OCI-LY3 (cell line): ENCODE measurements around the gene FAM177B.

ENCODE experiments used
- H2AFZ ChIP-seq: fragments of 200-600, 300-600 bp; shearing (Covaris generic); 2 replicates; pipeline ENCODE4 v1.6.0; 2014; ENCODE audit warnings: antibody characterized with exemption, low read depth, low read length
- H3K27ac ChIP-seq: fragments of 200-600, 300-600 bp; sonication (generic); 2 replicates; pipeline ENCODE4 v1.5.1; 2014; ENCODE audit warnings: mild to moderate bottlenecking, low read length, moderate library complexity, mixed read lengths
- H3K27me3 ChIP-seq: fragments of 200-600, 300-600 bp; sonication (generic); 2 replicates; pipeline ENCODE4 v1.6.1; 2014; ENCODE audit warnings: low read depth, low read length, mixed read lengths
- H3K36me3 ChIP-seq: fragments of 200-600, 300-600 bp; sonication (generic); replicated peaks from 2 replicates; pipeline ENCODE3; 2014; ENCODE audit warnings: low read depth, low read length, mixed read lengths
- H3K4me1 ChIP-seq: fragments of 300-600, 200-600 bp; sonication (generic); 2 replicates; pipeline ENCODE4 v1.6.1; 2014; ENCODE audit warnings: low read length, mixed read lengths
- H3K4me2 ChIP-seq: fragments of 200-600, 300-600 bp; sonication (generic); 2 replicates; pipeline ENCODE4 v1.6.1; 2014; ENCODE audit warnings: low read length, mixed read lengths
- H3K4me3 ChIP-seq: fragments of 300-600, 200-600 bp; sonication (generic); 2 replicates; pipeline ENCODE4 v1.5.1; 2014; ENCODE audit warnings: antibody characterized with exemption, mild to moderate bottlenecking, low read length, moderate library complexity
- H3K79me2 ChIP-seq: fragments of 300-600, 200-600 bp; shearing (Covaris generic); 2 replicates; pipeline ENCODE4 v1.6.1; 2014; ENCODE audit warnings: mild to moderate bottlenecking, low read length, mixed read lengths
- H3K9ac ChIP-seq: fragments of 300-600, 200-600 bp; shearing (Covaris generic); 2 replicates; pipeline ENCODE4 v1.6.0; 2014; ENCODE audit warnings: mild to moderate bottlenecking, low read length, moderate library complexity
- H3K9me3 ChIP-seq: fragments of 200-600, 300-600 bp; shearing (Covaris generic); 2 replicates; pipeline ENCODE4 v1.6.1; 2014; ENCODE audit warnings: low read length, mixed read lengths; ENCODE audit not compliant: insufficient read depth
- H4K20me1 ChIP-seq: fragments of 200-600, 300-600 bp; sonication (generic); 2 replicates; pipeline ENCODE4 v1.6.1; 2016; ENCODE audit warnings: low read length, mixed read lengths; ENCODE audit not compliant: insufficient read depth
- CTCF ChIP-seq: fragments of 200-600, 300-600 bp; sonication (generic); IDR thresholded peaks from 2 replicates; pipeline ENCODE4 v1.5.1; 2014; ENCODE audit warnings: antibody characterized with exemption, low read length, low read depth
- EZH2phosphoT487 ChIP-seq: fragments of 200-600 bp; shearing (Covaris generic); IDR thresholded peaks from 2 replicates; pipeline ENCODE4 v1.6.1; 2018; ENCODE audit warnings: antibody characterized with exemption, mixed run types, low read depth

Gene FAM177B

GRCh38 chr1:222706815-222707214 is 30.2 kb upstream of the FAM177B start:
- Histone ChIP-seq H3K27me3 (no peaks in the 10 kb centered on the region), H3K4me3 (no peak overlapping the region), H3K9me3 (peaks cover 5% of the 10 kb centered on the region; the same call in 1 of the 2 replicates), H3K79me2 (peaks cover 42% of the 10 kb centered on the region), H4K20me1 (0 out of 2 replicates have a peak, but pooled peaks cover 4% of the 10 kb centered on the region), H2AFZ (no peak overlapping the region), H3K4me1 (peaks cover 7% of the 10 kb centered on the region), H3K9ac (no peak overlapping the region), H3K36me3 (peaks cover 29% of the 10 kb centered on the region), H3K4me2 (no peak overlapping the region), H3K27ac (no peak overlapping the region)
- TF ChIP-seq CTCF, result 0 out of 2 replicates have a peak, but pooled peaks have one; percentile 4
- no peak for TF ChIP-seq EZH2phosphoT487

- no peak overlapping the region for H3K27ac ChIP-seq
- H4K20me1 ChIP-seq, result 0 out of 2 replicates have a peak, but pooled peaks cover 4% of the 10 kb centered on the region
- no peak overlapping the region for H3K9ac ChIP-seq
- H3K4me3 ChIP-seq, result no peak overlapping the region
- no peak overlapping the region for H3K4me2 ChIP-seq
- TF ChIP-seq CTCF (no peak), EZH2phosphoT487 (no peak)
- peaks cover 11% of the 10 kb centered on the region for H3K4me1 ChIP-seq
- no peak overlapping the region for H2AFZ ChIP-seq
- peaks cover 52% of the 10 kb centered on the region for H3K79me2 ChIP-seq
- no peaks in the 10 kb centered on the region for H3K27me3 ChIP-seq
- H3K36me3 ChIP-seq, result peaks cover 13% of the 10 kb centered on the region
- H3K9me3 ChIP-seq, result no peaks in the 10 kb centered on the region
These were observed 27.3 kb upstream of the FAM177B start for GRCh38 chr1:222709700-222710153.

- Histone ChIP-seq H3K9ac (peak overlapping the region; percentile 99), H3K27me3 (no peaks in the 10 kb centered on the region), H3K79me2 (peaks cover 41% of the 10 kb centered on the region), H2AFZ (peak overlapping the region; percentile 66), H3K4me2 (peak overlapping the region; percentile 94), H3K9me3 (no peaks in the 10 kb centered on the region), H4K20me1 (0 out of 2 replicates have a peak, but pooled peaks cover 4% of the 10 kb centered on the region), H3K4me1 (peaks cover 11% of the 10 kb centered on the region), H3K36me3 (peaks cover 6% of the 10 kb centered on the region), H3K27ac (peak overlapping the region; percentile 36), H3K4me3 (peak overlapping the region; percentile 92)
- no peak for TF ChIP-seq EZH2phosphoT487
- no peak for TF ChIP-seq CTCF
These were observed 25.4 kb upstream of the FAM177B start for GRCh38 chr1:222711319-222712252.
